Measurements from ENCODE around the gene EVA1C.
"Not testable (repeated sequence)": the region's sequence is repeated elsewhere in the genome, so short reads cannot be mapped to it uniquely, and the experiment has no call there.

The EVA1C gene

GRCh38 chr21:32412162-32413014, at the start of gene EVA1C:
EVA1C (plus strand) TSS chr21:32412706; CDS start chr21:32412854, 148 bp downstream.
- no peak for FAIRE-seq
- no peak for DNase-seq (ENCODE audit: low spot score)

- DNase-seq (ENCODE audit: low spot score) (no peak), FAIRE-seq (no peak)
These were observed 48.1 kb upstream of the EVA1C start for GRCh38 chr21:32364387-32364786.

DNA sequence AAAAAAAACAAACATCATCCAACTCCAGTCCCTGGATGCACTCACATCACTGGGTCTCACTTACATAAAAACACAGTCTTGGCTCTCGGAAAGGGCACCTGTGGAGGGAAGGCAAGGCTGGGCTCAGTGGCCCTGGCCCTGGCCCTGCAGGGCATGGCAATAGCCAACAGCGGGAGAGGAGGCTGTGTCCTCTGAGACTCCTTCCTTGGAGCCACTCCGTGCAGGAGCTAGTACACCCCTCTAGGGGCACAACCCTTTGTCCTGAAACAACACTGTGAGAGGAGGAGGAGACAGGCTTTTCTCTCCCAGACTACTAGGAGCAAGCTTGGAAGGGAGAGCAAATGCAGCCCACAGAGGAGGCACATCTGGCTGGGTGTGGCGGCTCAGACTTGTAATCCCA, 47.7 kb upstream of the EVA1C start:
- DNase-seq (ENCODE audit: low spot score) (no peak), FAIRE-seq (no peak)

GRCh38 chr21:32366191-32366590, 46.3 kb upstream of the EVA1C start:
- FAIRE-seq = no peak
- DNase-seq (ENCODE audit: low spot score) = no peak

- no peak for FAIRE-seq
- DNase-seq (ENCODE audit: low spot score) = no peak
These were observed 45.3 kb upstream of the EVA1C start for GRCh38 chr21:32367158-32367557.

DNA sequence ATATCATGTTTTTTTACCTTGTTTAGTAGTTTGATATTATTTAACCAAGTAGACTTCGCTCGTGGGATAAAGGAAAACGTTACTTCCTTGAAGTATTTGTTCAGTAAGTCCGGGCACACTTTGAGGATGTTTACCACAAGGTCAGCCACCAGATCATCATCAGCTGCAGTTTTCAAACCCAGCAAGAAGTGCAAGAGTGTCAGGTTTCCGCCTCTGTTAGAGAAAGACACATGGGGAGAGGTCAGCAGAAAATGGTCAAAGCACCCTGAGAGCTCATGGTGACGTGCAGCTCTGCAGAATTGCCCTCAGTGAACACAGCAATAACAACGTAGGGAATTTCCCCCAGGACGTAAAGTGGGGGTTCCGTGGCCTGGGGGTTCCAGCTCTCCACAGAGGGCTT, 44.1 kb upstream of the EVA1C start:
- FAIRE-seq (no peak), DNase-seq (ENCODE audit: low spot score) (no peak)

GRCh38 chr21:32368961-32369360, 43.5 kb upstream of the EVA1C start:
- DNase-seq (ENCODE audit: low spot score); FAIRE-seq: not testable (repeated sequence)

GRCh38 chr21:32370998-32371766, 41.3 kb upstream of the EVA1C start:
- FAIRE-seq = no peak
- DNase-seq (ENCODE audit: low spot score) = no peak

GRCh38 chr21:32371913-32372314, 40.6 kb upstream of the EVA1C start:
- DNase-seq (ENCODE audit: low spot score) (no peak), FAIRE-seq (no peak)

GRCh38 chr21:32372755-32373154, 39.8 kb upstream of the EVA1C start:
- DNase-seq (ENCODE audit: low spot score) (no peak), FAIRE-seq (no peak)

- DNase-seq (ENCODE audit: low spot score) = no peak
- FAIRE-seq = no peak
These were observed 35.0 kb upstream of the EVA1C start for GRCh38 chr21:32377506-32377905.

- no peak for DNase-seq (ENCODE audit: low spot score)
- no peak for FAIRE-seq
These were observed 34.5 kb upstream of the EVA1C start for GRCh38 chr21:32377991-32378390.

DNA sequence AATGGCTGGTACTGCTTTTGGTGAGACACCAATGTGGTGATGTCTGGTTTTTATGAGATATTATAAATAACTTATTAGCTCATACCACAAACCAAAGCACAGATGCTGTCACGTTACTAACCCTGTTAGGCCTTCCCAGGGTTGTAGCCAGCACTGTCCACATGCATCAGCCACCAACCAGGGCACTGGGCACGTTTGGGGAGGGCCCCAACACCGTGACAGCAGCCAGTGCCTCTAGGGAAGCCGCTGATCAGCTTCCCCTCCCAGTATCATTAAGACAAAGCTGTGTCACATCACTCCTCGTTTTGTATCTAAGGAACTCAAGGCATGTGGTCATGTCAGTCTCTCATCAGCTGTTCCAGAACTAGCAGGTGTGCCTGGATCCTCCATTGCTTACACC, 33.5 kb upstream of the EVA1C start:
- FAIRE-seq (no peak), DNase-seq (ENCODE audit: low spot score) (no peak)

GRCh38 chr21:32380940-32381339, 31.6 kb upstream of the EVA1C start:
- DNase-seq (ENCODE audit: low spot score) (no peak), FAIRE-seq (no peak)

DNA sequence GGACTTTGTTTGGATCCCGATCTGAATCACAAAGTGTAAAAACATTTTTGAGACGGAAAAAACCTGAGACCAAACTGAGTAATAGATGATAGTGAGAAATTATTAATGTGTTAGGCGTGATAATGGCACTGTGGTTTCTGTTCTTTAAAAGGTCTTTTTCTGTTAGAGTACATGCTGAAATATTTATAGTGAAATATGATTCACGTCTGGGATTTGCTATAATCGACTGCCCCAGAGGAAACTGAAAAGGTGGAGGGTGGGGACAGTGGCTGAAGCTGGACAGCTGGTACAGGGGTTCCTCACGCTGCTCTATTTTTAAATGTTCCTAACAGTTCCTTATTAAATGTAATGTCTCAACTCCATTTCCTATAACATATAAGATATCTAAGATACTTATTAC, 30.9 kb upstream of the EVA1C start:
- no peak for FAIRE-seq
- no peak for DNase-seq (ENCODE audit: low spot score)

DNA sequence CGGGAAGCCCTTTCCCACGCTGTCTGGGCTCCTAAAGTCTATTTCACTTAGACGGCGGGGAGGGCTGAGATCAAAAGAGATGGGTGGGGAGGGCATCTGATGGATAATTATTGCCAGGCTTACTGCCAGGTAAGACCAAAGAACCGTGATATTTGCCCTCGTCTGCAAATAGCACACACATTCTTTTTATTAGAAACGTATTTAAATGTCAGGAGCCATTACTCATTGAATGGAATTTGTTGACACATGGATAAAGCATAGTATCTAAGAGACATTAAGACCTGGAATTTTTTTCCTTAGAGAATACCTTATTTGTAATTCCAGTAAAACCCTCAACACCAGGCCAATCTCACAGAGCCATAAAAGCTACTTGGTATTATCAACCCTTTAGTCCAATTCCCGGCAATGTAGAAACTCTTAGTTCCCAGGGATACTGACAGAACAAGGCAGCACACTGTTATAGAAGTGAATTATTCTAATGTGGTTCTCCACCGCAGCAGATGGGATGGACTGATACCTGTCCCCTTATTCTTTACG, 30.3 kb upstream of the EVA1C start:
- no peak for FAIRE-seq

GRCh38 chr21:32383812-32384211, 28.7 kb upstream of the EVA1C start:
- no peak for FAIRE-seq
- no peak for DNase-seq (ENCODE audit: low spot score)

More for the DNA sequence above, 30.3 kb upstream of the EVA1C start:
- no peak for DNase-seq (ENCODE audit: low spot score)

- DNase-seq (ENCODE audit: low spot score) = peak; percentile 19
- no peak for FAIRE-seq
These were observed 26.2 kb upstream of the EVA1C start for GRCh38 chr21:32386195-32386870.

GRCh38 chr21:32387151-32387550, 25.4 kb upstream of the EVA1C start:
- DNase-seq (ENCODE audit: low spot score) (no peak), FAIRE-seq (no peak)

GRCh38 chr21:32388306-32388705, 24.2 kb upstream of the EVA1C start:
- no peak for FAIRE-seq
- DNase-seq (ENCODE audit: low spot score) = no peak

- DNase-seq (ENCODE audit: low spot score) (no peak), FAIRE-seq (no peak)
These were observed 23.0 kb upstream of the EVA1C start for GRCh38 chr21:32389337-32390015.

All from RCC 7860 (cell line).